HepG2 (cell line): ENCODE measurements around the gene PTPMT1. TPM values are rescaled to one million over a fixed set of nuclear protein-coding genes. Genes with fewer than 3 reads are reported as not detected.

ENCODE experiments used
- AGO2 ChIP-seq: fragments of 200-400 bp; formaldehyde crosslinking; optimal IDR thresholded peaks from 2 replicates; pipeline ENCODE3; 2017; ENCODE audit warnings: mild to moderate bottlenecking, low read depth, low read length, moderate library complexity
- BRD4 ChIP-seq: sonication (generic); formaldehyde crosslinking; IDR thresholded peaks from 2 replicates; pipeline ENCODE4 v1.4.0; 2020; ENCODE audit warnings: missing genetic modification reagents
- FOXC1 ChIP-seq: sonication (generic); formaldehyde crosslinking; IDR thresholded peaks from 2 replicates; pipeline ENCODE4 v1.8.0; 2022; ENCODE audit warnings: mild to moderate bottlenecking, missing genetic modification reagents, borderline replicate concordance
- FOXP1 ChIP-seq, 2 experiments: fragments of 450-650 bp in 1 of 2; IDR thresholded peaks; 2 replicates each; pipeline ENCODE4 v1.6.1; 2017 to 2018; ENCODE audit warnings: antibody characterized with exemption in 1 of 2
- FOXP4 ChIP-seq: sonication (generic); formaldehyde crosslinking; IDR thresholded peaks from 2 replicates; pipeline ENCODE4 v1.4.0; 2020; ENCODE audit warnings: missing genetic modification reagents
- NFIC ChIP-seq: IDR thresholded peaks from 2 replicates; pipeline ENCODE4 v1.6.1; 2012; ENCODE audit warnings: mild to moderate bottlenecking, low read length, inconsistent platforms
- PHF5A ChIP-seq: IDR thresholded peaks from one replicate; pipeline ENCODE4 v1.6.1; 2018; ENCODE audit warnings: low read depth, missing genetic modification reagents; ENCODE audit not compliant: unreplicated experiment
- PITX1 ChIP-seq: sonication (generic); formaldehyde crosslinking; IDR thresholded peaks from 2 replicates; pipeline ENCODE4 v1.5.1; 2020; ENCODE audit warnings: mild to moderate bottlenecking, missing genetic modification reagents
- PRMT3 ChIP-seq: sonication (generic); formaldehyde crosslinking; IDR thresholded peaks from 2 replicates; pipeline ENCODE4 v1.8.1; 2022; ENCODE audit warnings: low read depth, mild to moderate bottlenecking, moderate library complexity, missing genetic modification reagents, borderline replicate concordance
- RNF219 ChIP-seq: sonication (generic); formaldehyde crosslinking; IDR thresholded peaks from 2 replicates; pipeline ENCODE4 v1.5.0; 2020; ENCODE audit warnings: mild to moderate bottlenecking, missing genetic modification reagents
- SATB2 ChIP-seq: sonication (generic); formaldehyde crosslinking; IDR thresholded peaks from 2 replicates; pipeline ENCODE4 v1.5.0; 2020; ENCODE audit warnings: missing genetic modification reagents
- SP2 ChIP-seq: sonication (generic); formaldehyde crosslinking; IDR thresholded peaks from 2 replicates; pipeline ENCODE4 v1.5.1; 2020; ENCODE audit warnings: mild to moderate bottlenecking, missing genetic modification reagents
- TBX2 ChIP-seq: sonication (generic); formaldehyde crosslinking; IDR thresholded peaks from 2 replicates; pipeline ENCODE4 v1.5.0; 2020; ENCODE audit warnings: missing genetic modification reagents, mild to moderate bottlenecking, borderline replicate concordance
- THAP8 ChIP-seq: sonication (generic); formaldehyde crosslinking; IDR thresholded peaks from 2 replicates; pipeline ENCODE4 v1.5.1; 2020; ENCODE audit warnings: missing genetic modification reagents, mild to moderate bottlenecking, borderline replicate concordance
- ZBTB37 ChIP-seq: sonication (generic); formaldehyde crosslinking; IDR thresholded peaks from 2 replicates; pipeline ENCODE4 v1.4.0; 2020; ENCODE audit warnings: mild to moderate bottlenecking, missing genetic modification reagents
- ZNF224 ChIP-seq: sonication (generic); formaldehyde crosslinking; IDR thresholded peaks from 2 replicates; pipeline ENCODE4 v1.5.0; 2020; ENCODE audit warnings: mild to moderate bottlenecking, missing genetic modification reagents
- ZNF513 ChIP-seq: sonication (generic); formaldehyde crosslinking; conservative IDR thresholded peaks from 2 replicates; pipeline ENCODE4 v1.5.0; 2020; ENCODE audit warnings: missing genetic modification reagents
- ZNF747 ChIP-seq: sonication (generic); formaldehyde crosslinking; IDR thresholded peaks from 2 replicates; pipeline ENCODE4 v1.8.1; 2023; ENCODE audit warnings: missing genetic modification reagents, mild to moderate bottlenecking, borderline replicate concordance
- ZSCAN9 ChIP-seq: IDR thresholded peaks from 2 replicates; pipeline ENCODE4 v1.6.1; 2016; ENCODE audit warnings: borderline replicate concordance
- polyA plus RNA-seq, 8 experiments: library from polyadenylated mRNA; depleted of rRNA in 3 of 8; stranded (reverse) in 7 of 8; unstranded in 1 of 8; fragments of >200 nt; fragmentation: Illumina TruSeq in 4 of 8; extraction: Trizol in 4 of 8; gene quantifications; 2 replicates each; pipeline versions ENCODE4 v1.2.1 to v1.2.3, GENCODE V29; 2011 to 2016; ENCODE audit warnings: low read depth in 4 of 8, missing spikeins in 1 of 8, mixed read lengths in 1 of 8; ENCODE audit not compliant: insufficient read depth in 1 of 8
- total RNA-seq, 5 experiments: library from RNA; depleted of rRNA; stranded (reverse); fragments of >200 nt; fragmentation: Illumina TruSeq; extraction: Trizol; gene quantifications; 2 replicates each; pipeline ENCODE4 v1.2.3, GENCODE V29; 2016; ENCODE audit warnings: low read depth in 1 of 5

PTPMT1 gene
- total and polyA plus RNA-seq, 2 of the 13 experiments (the other 11 are each of a cell fraction or from before 2014, with no cell fraction given) = 55.6 to 129 TPM

GRCh38 chr11:47578524-47579494 lies 13.4 kb downstream of the PTPMT1 start, which contains the start of the genes KBTBD4 and NDUFS3 (continued):
- TF ChIP-seq FOXP4 (peak; percentile 66), ZNF513 (CRISPR knock-in tag) (no peak), ZNF224 (0 out of 2 replicates have a peak, but pooled peaks have one; percentile 54), ZSCAN9 (CRISPR knock-in tag) (peak; percentile 91), PHF5A (CRISPR knock-in tag) (peak; percentile 95), TBX2 (peak; percentile 88), RNF219 (CRISPR knock-in tag) (no peak), FOXP1 (IDR thresholded peaks at IDR 0.05) (no peak; the same call in 1 of the 2 replicates), FOXP1 (CRISPR knock-in tag; IDR thresholded peaks at IDR 0.05) (peak; percentile 31; the same call in 1 of the 2 replicates), SATB2 (CRISPR knock-in tag) (0 out of 2 replicates have a peak, but pooled peaks have one; percentile 38), PITX1 (peak; percentile 74), PRMT3 (CRISPR knock-in tag) (0 out of 2 replicates have a peak, but pooled peaks have one; percentile 73), THAP8 (peak; percentile 95), NFIC (peak; percentile 61; the same call in 1 of the 2 replicates), SP2 (CRISPR knock-in tag) (peak; percentile 70), FOXC1 (peak; percentile 86), BRD4 (CRISPR knock-in tag) (peak; percentile 97), ZBTB37 (CRISPR knock-in tag) (no peak), ZNF747 (CRISPR knock-in tag) (peak; percentile 86), AGO2 (peak; percentile 94)
